A549 (cell line): Measurements from ENCODE around the gene SELENOO.

ENCODE experiments used
- CTCF ChIP-seq: fragments of >200 bp; sonication (Bioruptor Twin); formaldehyde crosslinking; IDR thresholded peaks from 3 replicates; pipeline ENCODE4 v1.5.1; 2016
- POLR2A ChIP-seq: IDR thresholded peaks from 2 replicates; pipeline ENCODE4 v1.6.1; 2012; ENCODE audit warnings: mild to moderate bottlenecking, low read length

- TF ChIP-seq POLR2A (no peak), CTCF (no peak)
Measured at GRCh38 chr22:50246242-50247175, 45.7 kb downstream of the SELENOO start.
